Kidney epithelial cell (primary cell): Measurements from ENCODE around the gene COMP. TPM values are rescaled to one million over a fixed set of nuclear protein-coding genes. Genes with fewer than 3 reads are reported as not detected.

Experiments used
- DNase-seq: peaks from one replicate; pipeline ENCODE4 v3.0.0-alpha.2; 2010; ENCODE audit warnings: low read depth
- H3K27me3 ChIP-seq: 2 replicates; pipeline ENCODE4 v1.6.0; 2011; ENCODE audit warnings: low read length; ENCODE audit not compliant: control insufficient read depth, insufficient read depth
- H3K36me3 ChIP-seq: 2 replicates; pipeline ENCODE4 v1.5.1; 2011; ENCODE audit warnings: low read length; ENCODE audit not compliant: control insufficient read depth, insufficient read depth
- H3K4me3 ChIP-seq: 2 replicates; pipeline ENCODE4 v1.5.1; 2011; ENCODE audit warnings: low read depth, mild to moderate bottlenecking, control low read depth, low read length
- total RNA-seq: library from RNA; depleted of rRNA; stranded (reverse); fragments of >200 nt; gene quantifications from 2 replicates; pipeline ENCODE4 v1.2.3, GENCODE V29; 2015
- TF ChIP-seq, protein P1 (sequence below): IDR thresholded peaks from 2 replicates; pipeline ENCODE4 v1.5.1; 2011; ENCODE audit warnings: mild to moderate bottlenecking, moderate library complexity, low read length, control low read depth, inconsistent platforms; ENCODE audit not compliant: insufficient read depth, poor library complexity, severe bottlenecking

The COMP gene
- total RNA-seq, 1 donor from 2014 or later: not detected

DNA sequence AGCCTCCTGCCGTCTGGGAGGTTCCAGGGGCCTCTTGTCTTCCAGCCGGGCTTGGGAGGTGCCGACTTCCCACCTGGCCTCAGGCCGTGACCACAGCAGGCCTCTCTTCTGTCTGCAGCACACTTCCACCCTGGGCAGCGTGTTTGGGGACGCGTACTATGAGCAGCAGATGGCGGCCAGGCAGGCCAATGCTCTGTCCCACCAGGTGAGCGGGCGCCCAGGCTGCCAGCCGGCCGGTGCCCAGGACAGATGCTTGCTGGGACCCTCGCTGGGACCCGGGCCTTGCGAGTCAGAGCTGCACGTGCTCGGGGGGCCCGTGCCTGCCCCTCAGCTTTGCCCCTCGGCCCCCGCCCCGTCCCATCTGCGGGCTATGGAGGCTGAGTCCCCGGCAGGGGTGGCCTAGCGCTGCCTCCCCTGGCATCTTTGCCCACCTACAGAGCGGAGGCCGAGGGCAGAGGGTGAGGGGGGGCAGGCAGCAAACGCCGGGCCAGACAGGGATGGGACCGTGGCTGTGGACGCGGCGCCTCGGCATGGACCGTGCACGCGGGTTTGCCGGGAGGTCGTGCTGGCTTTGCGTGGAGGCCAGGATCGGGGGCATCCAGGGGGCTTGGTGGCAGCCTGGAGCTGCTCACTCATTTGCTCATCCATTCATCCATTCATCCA is 16.2 kb downstream of the COMP start:
- Histone ChIP-seq H3K27me3 (peaks cover 34% of the 10 kb centered on the region), H3K4me3 (no peak overlapping the region), H3K36me3 (no peaks in the 10 kb centered on the region)
- no peak for DNase-seq
- TF ChIP-seq, protein P1, sequence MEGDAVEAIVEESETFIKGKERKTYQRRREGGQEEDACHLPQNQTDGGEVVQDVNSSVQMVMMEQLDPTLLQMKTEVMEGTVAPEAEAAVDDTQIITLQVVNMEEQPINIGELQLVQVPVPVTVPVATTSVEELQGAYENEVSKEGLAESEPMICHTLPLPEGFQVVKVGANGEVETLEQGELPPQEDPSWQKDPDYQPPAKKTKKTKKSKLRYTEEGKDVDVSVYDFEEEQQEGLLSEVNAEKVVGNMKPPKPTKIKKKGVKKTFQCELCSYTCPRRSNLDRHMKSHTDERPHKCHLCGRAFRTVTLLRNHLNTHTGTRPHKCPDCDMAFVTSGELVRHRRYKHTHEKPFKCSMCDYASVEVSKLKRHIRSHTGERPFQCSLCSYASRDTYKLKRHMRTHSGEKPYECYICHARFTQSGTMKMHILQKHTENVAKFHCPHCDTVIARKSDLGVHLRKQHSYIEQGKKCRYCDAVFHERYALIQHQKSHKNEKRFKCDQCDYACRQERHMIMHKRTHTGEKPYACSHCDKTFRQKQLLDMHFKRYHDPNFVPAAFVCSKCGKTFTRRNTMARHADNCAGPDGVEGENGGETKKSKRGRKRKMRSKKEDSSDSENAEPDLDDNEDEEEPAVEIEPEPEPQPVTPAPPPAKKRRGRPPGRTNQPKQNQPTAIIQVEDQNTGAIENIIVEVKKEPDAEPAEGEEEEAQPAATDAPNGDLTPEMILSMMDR: no peak

DNA sequence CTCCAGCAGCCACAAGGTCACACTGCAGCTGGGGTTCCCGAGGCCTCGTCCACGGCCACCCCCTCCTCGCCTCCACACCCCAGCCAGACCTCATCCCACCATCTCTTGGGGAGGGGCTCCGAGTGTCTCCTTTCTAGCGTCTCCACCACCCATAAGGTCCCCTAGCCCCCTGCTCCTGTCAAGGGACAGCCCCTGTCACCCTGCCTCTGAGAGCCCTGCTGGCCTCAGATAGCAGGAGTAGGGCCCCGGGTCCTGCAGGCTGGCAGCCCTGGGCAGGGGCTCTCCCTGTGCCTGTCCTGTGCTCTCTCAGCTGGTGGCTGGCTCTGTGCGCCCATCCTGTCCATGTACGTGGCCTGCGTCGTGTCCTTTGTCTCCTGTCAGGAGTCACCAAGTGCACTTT is 17.0 kb downstream of the COMP start:
- Histone ChIP-seq H3K4me3 (no peak overlapping the region), H3K36me3 (no peaks in the 10 kb centered on the region), H3K27me3 (peaks cover 29% of the 10 kb centered on the region)
- DNase-seq: no peak
- TF ChIP-seq, protein P1: no peak

GRCh38 chr19:18773682-18774081 is 17.4 kb downstream of the COMP start:
- TF ChIP-seq, protein P1: no peak
- Histone ChIP-seq H3K4me3 (no peak overlapping the region), H3K27me3 (peaks cover 25% of the 10 kb centered on the region), H3K36me3 (no peaks in the 10 kb centered on the region)
- DNase-seq: no peak

DNA sequence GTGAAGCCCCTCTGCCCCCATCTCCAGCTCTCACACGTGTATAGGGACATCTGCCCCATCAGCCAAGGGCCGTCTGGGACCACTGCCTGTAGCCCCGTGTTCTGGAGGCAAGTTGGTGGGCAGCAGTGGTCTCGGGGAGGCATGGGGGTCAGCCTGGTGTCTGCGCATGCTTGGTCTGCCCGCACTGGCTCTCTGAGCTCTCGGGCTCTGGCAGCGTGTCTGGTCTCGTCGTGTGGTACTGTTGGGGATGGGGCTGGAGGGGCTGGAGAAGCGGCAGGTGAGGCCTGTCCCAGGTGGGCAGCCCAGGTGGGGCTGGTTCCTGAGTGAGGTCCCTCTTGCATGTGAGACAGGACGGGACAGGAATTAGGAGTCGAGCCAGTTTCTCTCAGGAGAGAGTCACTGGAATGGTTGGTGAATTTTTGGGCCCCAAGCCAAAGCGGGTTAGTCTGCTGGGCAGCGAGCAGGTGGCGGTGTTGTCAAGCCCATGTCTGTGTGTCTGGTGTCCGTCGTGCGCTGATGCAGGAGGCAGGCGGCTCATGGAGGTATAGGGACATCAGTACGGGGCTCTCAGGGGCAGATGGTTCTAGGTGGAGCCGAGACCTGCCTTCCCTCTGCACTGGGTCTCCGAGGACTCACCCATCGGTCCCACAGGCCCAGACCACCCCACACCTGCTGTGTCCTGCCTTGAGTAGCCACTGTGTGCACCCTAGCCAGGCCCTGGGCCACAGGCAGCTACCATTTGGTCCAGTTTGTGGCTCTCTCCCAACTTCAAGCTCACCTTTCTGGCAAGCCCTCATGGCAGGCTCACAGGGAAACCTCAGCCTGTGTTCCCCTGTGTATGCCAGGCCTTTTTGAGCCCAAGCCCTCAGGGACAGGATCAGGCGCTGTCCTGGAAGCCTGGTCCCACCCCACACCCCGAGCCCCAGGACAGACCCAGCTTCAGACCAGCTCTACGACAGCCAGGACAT is 18.2 kb downstream of the COMP start:
- no peak for DNase-seq
- Histone ChIP-seq H3K4me3 (no peak overlapping the region), H3K27me3 (peaks cover 20% of the 10 kb centered on the region), H3K36me3 (no peaks in the 10 kb centered on the region)
- TF ChIP-seq, protein P1: no peak

DNA sequence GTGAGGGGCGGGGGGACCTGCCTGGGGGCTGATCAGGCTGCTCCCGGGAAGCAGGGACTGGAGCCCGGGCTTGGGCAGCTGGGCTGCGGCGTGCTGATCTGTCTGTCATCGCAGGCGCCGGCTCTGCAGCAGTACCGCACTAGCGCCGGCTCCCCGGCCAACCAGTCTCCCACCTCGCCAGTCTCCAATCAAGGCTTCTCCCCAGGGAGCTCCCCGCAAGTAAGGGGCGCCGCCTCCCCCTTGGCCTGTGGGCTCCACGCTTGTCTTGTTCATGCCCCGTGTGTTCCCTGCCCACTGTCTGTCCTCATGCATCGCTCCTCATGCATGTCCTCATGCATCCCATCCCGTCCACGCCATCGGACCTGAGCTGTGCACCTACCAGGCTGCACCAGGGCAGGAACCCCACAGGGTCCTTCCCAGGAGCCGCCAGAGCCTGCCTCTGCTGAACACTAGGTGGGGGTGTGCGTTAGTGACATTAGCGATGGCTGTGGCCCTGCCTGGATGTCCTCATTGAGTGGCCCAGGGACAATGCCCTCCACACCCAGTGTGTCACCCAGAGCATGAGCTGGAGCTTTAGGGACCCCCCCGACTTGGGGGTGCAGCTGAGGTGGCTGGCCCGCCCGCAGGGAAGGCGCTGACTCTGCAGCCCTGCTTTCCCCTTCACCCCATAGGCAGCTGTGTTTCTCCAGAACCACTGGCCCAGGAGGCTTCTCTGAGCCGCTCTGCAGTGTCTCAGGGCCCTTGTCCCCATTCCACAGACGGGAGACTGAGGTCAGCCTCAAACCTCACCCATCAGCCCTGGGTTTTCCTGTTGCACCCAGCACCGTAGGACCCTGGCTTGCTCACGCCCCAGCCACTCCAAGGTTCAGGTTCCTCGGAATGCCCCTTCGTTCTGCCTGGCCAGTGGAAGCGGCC is 19.5 kb downstream of the COMP start:
- H3K4me3 ChIP-seq: no peak overlapping the region
- no peak for DNase-seq
- TF ChIP-seq, protein P1: peak; percentile 43
- no peaks in the 10 kb centered on the region for H3K36me3 ChIP-seq
- peaks cover 11% of the 10 kb centered on the region for H3K27me3 ChIP-seq
